GM18499 (cell line): ENCODE results near the gene C1QL2.

Experiments used
- ATAC-seq: cut with Tn5 transposase; IDR thresholded peaks from one replicate; pipeline ENCODE4 v1.9.1; 2021; ENCODE audit warnings: moderate number of reproducible peaks; ENCODE audit not compliant: insufficient read depth, unreplicated experiment

Gene C1QL2

DNA sequence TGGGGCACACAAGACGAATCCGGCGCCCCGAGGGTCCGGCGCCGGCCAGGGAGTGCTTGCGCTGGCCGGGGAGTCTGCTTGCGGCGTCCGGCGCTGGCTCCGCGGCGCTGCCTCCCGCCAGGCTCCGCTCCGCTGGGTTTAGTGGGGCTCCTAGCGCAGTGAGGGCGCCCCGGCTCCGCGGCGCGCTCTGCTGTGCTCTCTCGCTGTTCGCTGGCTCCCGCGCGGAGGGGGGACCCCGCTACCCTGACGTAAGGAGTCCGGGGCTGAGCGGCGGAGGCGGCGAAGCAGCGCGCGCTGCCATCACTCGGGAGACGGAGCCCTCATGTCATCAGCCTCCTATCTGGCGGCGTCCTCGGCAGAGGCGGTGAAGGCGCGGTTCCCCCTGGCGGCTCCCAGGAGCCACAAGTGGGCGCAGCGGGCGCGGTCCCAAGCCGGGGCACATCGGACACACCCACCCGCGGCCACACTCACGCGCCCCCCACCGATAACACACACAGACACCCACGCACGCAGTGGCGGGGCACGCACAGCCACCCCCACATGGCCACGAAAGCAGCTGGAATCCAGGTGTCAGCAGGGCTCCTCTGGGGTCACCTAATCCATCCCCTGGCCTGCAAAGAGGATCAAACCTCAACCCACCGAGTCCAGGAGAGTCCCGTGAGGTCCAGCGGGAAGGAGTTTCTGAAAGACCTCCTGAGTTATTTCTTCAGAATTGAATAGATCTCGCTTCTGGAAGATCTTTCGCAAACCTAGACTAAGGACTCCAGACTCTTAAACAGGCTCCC, at the start of gene C1QL2:
C1QL2 (minus strand) TSS at position 189 of the 785 bp plus-strand sequence. CDS start 482 bp downstream, outside the sequence.
- no peak for ATAC-seq

- no peak for ATAC-seq
These were observed 48.9 kb upstream of the C1QL2 start for GRCh38 chr2:119207447-119207846.

DNA sequence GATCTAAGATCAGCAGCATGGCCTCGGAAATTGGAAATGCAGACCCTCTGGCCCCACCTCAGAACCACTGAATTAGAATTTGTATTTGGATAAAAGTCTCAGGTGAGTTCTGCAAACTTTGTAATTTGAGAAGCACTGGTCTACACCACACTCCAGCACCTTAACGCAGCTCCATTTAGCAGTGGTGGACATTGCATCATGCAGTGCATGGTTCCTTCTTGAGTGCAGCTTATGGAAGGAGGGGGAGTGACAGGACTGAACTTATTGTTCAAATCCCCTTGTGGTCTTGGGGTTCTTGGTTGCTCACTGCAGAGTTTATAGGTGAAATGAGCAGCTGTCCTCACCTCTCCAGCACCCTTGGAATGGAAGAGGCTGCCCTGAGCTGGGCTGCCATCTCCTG, 47.6 kb upstream of the C1QL2 start:
- no peak for ATAC-seq

DNA sequence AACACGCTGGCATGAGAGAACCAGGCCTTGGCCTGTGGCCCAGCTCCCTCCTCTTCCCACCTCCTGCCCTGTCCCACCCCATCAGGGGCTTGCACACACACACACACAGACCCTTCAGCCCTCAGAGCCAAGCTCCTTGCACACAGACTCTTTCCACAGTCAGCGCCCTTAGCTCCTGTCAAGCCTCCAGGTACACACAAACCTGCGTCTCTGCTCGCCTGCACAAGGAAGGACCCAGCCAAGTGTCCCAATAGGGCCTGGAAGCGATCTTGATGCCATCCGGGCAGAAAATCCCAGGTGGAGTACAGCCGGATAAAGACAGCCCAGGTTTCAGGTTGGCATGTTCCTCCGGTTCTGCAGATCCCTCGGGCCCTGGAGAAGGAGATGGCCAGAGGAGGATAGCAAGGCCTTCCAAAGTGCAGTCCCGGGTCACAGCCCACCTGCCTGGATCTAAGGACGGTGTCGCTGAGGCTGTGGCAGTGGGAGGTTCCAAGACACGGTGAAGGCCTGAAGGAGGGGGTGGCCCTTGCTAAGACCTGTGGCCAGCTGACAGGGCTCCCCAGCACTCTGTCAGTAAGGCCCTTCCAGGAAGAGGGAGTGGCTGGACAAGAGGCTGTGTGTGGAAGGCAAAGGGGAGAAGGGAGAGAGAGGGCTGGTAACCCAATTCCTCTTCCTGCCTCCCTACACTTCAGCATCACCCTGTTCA, 46.6 kb upstream of the C1QL2 start:
- ATAC-seq: no peak

- ATAC-seq: no peak
These were observed 46.0 kb upstream of the C1QL2 start for GRCh38 chr2:119204525-119204924.

- ATAC-seq: no peak
These were observed 44.2 kb upstream of the C1QL2 start for GRCh38 chr2:119202610-119203310.

DNA sequence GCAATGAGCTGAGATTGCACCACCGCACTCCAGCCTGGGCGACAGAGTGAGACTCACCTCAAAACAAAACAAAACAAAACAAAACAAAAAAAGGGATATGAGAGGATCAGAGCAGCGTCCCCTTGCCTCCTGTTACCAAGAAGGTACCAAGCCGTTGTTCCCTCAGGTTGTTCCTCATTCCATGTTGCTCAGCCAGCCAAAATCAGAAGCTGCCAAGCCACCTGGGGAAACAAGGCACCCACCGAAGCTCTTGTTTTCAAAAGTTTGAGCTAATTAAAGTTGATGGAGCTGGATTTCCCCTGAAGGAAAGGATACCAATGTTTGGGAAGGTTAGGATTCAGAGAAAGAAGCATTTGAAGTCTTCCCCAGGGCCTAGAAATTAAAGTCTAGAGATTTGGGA, 43.3 kb upstream of the C1QL2 start:
- no peak for ATAC-seq

DNA sequence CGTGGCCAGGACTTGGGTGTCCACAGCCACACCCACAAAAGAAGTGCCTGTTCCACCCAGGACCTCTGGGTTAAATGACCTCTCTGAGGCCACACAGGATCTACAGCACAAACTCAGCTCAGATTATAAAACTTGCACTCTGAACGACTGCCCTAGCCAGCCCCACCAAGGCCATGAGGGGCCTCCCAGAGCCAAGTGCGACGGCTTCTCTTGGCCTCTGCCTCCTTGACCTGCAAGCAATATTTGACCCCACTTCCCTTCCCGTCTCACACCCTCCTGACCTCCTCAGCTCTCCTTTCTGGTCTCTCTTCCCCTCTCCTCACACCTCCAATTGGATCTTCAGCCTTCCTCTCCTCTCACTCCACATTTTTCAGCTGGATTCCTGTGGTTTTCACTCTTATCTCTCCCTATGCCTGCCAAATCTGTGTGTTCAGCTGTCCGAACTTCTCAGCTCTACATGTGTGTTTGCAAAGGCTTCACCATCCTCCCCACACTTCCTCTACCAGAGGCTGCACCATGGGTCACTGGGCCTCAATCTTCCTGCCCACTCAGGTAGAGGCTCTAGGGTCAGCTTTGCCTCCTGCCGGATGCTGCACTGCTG, 39.8 kb upstream of the C1QL2 start:
- ATAC-seq: no peak

DNA sequence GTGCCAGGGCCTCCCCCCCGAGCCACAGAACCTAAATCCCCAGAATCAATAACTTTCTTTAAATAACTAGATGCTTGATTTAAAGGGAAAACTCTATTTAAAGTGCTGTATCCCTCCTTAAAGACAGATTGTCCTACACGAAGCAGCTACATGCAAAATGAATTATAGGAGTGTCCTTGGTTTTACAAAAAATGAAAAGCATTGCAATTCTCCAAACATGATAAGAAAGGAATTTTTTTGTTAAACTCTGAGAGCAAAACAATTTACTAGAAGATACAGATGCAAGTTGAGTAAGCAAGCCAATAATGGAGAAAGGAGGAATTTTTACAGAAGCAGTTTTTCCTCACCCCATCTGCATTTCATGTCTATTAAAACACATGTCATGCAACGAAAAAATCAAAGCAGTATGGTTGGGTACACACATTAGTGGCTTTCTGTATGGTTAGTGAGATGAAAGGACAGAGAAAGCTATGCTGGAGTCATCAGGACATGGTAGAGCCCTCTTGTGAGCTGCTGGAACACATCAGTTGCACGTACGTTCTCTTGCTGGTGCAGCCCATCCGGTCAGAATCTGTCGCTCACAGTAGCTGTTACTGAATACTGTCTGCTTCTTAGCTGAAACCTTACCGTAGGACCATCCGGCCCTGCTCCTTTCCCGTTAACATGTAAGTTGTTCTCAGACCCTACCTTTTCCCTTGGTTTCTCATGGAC, 39.1 kb upstream of the C1QL2 start:
- ATAC-seq: no peak

DNA sequence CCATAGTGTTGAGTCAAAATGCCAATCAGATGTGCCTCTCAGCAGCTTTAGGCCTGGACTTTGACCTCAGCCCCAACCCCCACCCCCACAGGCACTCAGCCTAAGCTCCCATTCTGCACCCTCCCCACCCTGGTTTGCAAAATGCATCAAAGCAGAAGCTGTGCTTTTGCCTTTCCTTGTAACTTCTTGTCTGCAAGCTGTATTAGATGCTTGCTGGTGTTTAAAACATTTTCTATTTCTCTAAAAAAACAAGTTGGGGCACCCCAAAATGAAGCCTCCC, 38.5 kb upstream of the C1QL2 start:
- no peak for ATAC-seq

DNA sequence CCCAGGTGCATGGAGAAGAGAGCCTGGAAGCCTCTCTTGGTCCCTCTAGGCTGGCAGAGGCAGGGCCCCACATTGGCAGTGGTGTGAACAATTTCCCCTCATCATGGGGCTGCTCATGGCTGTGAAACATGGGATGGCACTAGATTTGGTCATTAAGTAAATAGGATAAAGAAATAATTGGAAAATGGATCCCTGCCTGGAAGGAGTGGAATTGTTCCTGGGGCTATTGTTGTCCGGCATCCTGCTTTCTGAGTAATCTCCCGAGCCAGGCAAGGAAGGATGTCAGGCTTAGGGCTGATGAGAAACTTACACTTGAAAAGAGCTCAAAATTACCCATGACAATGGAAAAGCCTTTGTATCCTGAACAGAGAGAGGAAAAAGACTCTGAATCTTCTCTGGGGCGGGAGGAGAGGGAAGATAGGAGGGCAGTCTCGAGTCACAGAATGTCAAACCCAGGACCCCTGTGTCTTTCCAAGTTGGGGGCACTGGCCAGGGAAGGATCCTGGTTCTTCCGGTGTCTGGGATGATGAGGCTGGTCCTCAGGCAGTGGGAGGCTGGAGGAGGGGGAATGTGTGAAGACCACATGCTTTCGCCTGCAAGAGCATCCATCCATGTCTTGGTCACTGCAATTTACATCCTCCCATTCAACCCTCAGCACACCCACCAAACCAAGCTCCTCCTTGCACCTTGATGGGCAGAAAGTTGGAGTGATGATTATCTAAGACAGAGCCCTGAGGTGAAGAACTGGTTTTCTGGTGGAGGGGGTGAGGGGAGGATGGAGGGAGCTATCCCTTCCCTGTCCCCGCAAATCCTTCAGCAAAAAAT, 38.0 kb upstream of the C1QL2 start:
- no peak for ATAC-seq

DNA sequence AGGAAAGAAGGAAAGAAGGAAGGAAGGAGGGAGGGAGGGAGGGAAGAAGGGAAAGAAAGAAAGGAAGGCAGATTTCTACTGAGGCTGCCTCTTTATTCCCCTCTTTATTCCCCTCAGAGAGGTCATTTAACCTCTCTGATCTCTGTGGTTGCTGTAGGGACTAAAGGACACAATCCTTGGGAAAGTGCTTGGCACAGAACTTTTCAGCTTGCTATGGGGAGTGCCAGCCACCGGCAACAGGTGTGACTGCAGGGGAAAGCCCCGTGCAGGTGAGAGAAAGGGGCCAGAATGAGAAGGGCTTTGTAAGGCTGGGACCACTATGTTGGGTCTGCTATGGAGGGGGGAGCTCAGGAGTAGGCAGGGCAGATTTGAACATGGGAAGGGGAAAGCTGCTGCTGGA, 37.3 kb upstream of the C1QL2 start:
- ATAC-seq: no peak

GRCh38 chr2:119195001-119195400, 36.5 kb upstream of the C1QL2 start:
- ATAC-seq: no peak

DNA sequence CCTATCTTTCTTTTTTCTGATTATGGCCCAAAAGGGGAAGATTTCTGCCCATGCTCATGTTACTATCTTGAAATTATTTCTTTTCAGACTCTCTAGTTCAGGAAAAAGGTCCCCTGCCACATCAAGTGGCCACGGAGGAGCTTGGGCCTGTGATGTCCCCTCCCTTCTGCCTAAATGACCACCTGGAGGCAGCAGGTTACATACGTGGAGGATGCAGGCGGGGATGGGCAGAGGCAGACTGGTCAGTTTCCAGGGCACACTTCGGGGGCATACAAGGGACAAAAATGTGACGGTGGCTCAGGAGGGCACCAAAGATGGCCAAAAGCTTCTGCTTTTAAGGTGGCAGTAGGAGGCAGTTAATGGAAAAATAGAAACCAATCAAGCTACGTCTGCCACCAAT, 34.3 kb upstream of the C1QL2 start:
- no peak for ATAC-seq

DNA sequence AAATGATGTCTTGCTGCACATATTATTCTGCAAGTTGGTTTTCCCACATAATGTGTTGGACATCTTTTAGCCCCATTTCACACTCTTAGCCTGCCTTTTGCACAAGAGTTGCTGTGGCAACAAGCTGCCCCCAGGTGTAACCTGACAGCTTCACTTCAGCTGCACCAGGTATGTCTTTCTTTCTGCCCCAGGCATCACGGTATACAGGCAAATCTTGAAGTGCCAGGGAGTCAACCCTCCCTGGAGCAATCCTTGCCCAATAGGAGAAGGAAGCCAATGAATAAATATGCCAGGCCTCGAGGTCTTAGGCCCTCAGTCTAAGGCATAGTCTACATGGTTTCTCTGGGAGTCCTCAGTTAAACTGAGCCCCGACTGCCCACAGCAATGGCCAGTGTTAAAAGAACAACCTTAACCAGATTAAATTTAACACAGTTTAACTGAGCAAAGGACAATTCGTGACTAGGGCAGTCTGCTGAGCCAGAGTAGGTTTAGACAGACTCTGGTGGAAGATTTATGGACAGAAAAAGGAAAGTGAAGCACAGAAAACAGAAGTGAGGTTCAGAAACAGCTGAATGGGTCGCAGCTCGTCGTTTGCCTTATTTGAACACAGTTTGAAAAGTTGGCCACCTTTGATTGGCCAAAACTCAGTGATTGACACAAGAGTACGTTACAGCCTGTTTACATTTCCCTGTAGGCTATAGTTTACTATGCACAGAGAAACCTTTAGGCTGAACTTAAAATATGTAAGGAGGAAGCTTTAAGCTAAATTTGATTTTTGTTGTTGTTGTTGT, 32.0 kb upstream of the C1QL2 start:
- no peak for ATAC-seq

GRCh38 chr2:119184512-119184911, 26.0 kb upstream of the C1QL2 start:
- no peak for ATAC-seq

DNA sequence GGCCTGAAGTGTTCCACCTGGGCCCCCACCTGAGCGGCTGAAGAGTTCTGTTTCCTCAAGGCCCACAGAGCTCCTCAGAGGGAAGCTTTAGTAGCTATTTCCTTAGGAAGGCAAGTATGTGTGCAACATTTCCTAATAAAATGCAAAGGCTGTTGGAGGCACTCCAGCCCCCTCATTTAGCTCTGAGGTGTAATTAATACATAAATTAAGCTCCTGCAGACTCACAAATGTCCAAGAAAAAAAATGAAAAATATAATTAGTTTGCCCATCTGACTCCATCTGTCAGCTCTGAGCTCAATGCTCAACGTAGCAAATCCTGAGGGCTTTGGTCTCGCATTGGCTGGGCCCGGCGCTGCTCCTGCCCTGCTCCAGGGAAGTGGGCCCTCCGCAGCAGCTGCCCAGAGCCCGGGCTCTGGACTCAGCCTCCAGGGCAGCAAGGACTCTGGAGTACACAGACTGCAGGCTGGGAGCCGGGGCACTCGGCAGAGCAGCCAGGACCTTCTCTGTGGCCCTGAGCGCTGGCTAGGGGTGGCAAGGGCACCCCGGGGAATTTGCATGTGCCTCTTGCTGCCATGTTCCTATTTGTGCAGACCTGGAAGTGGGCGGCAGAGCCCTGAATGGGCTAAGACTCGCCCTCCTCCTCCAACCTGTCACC, 23.4 kb upstream of the C1QL2 start:
- ATAC-seq: no peak

- ATAC-seq: no peak
These were observed 22.8 kb upstream of the C1QL2 start for GRCh38 chr2:119181391-119181790.
